Measurements from ENCODE around the gene EXOC4.
A peak's percentile ranks its signal among the peaks of the same experiment; 100 is the strongest.
"Not testable (repeated sequence)": the region's sequence is repeated elsewhere in the genome, so short reads cannot be mapped to it uniquely, and the experiment has no call there.

Gene EXOC4

GRCh38 chr7:133252858-133253518, at the start of gene EXOC4:
Gene EXOC4, plus strand, starts transcription at chr7:133253078.
- TF ChIP-seq CTCF (conservative IDR thresholded peaks at IDR 0.05; ENCODE audit: low read length), result no peak
- no peak for TF ChIP-seq EZH2phosphoT487 (IDR thresholded peaks at IDR 0.05; ENCODE audit: borderline replicate concordance)
- Histone ChIP-seq H3K9ac (ENCODE audit: low read depth, low read length, poor library complexity, severe bottlenecking) (peak within 1 kb of the TSS; percentile 88), H3K4me2 (ENCODE audit: low read depth, low read length, poor library complexity, severe bottlenecking) (peak within 1 kb of the TSS; percentile 76), H3K9me2 (replicated peaks; ENCODE audit: low read depth, low read length) (no peaks in the 10 kb centered on the region), H3K4me1 (ENCODE audit: insufficient read depth, low read length, poor library complexity, severe bottlenecking) (peaks cover 41% of the 10 kb centered on the region), H3K9me3 (ENCODE audit: insufficient read depth, low read depth, low read length) (no peaks in the 10 kb centered on the region), H3K27me3 (ENCODE audit: insufficient read depth, low read length, poor library complexity, severe bottlenecking) (no peaks in the 10 kb centered on the region), H3F3A (ENCODE audit: low read depth) (no peaks in the 10 kb centered on the region; the same call in 1 of the 2 replicates), H3K36me3 (ENCODE audit: insufficient read depth, low read length) (no peaks in the 10 kb centered on the region), H4K20me1 (ENCODE audit: insufficient read depth, low read length, poor library complexity, severe bottlenecking) (no peaks in the 10 kb centered on the region), H3K79me2 (ENCODE audit: insufficient read depth, low read length) (peaks cover 48% of the 10 kb centered on the region), H3K4me3 (ENCODE audit: low read length, poor library complexity, severe bottlenecking) (peak within 1 kb of the TSS; percentile 92), H2AFZ (ENCODE audit: low read length) (peak within 1 kb of the TSS; percentile 85)

DNA sequence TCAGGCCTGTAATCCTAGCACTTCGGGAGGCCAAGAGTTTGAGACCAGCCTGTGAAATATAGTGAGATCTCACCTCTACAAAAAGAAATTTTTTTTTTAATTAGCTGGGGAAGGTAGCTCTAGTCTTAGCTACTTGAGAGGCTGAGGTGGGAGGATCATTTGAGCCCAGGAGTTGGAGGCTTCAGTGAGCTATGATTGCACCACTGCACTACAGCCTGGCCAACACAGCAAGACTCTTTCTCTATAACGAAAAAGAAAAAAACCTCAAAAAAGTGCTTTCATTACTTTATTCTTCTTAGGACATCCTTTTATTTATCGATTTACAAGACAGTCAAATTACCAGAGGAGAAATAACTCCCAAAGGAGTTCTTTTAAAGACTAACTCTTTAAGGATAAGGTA, 49.4 kb upstream of the EXOC4 start:
- H3F3A ChIP-seq (ENCODE audit: low read depth), result no peaks in the 10 kb centered on the region
- no peaks in the 10 kb centered on the region for H3K79me2 ChIP-seq (ENCODE audit: insufficient read depth, low read length)
- H3K4me3 ChIP-seq (ENCODE audit: low read length, poor library complexity, severe bottlenecking), result no peak overlapping the region
- no peaks in the 10 kb centered on the region for H3K9me2 ChIP-seq (replicated peaks; ENCODE audit: low read depth, low read length)
- H3K4me2 ChIP-seq (ENCODE audit: low read depth, low read length, poor library complexity, severe bottlenecking), result no peak overlapping the region
- no peak for TF ChIP-seq CTCF (conservative IDR thresholded peaks at IDR 0.05; ENCODE audit: low read length)
- TF ChIP-seq EZH2phosphoT487 (IDR thresholded peaks at IDR 0.05; ENCODE audit: borderline replicate concordance), result no peak
- no peaks in the 10 kb centered on the region for H4K20me1 ChIP-seq (ENCODE audit: insufficient read depth, low read length, poor library complexity, severe bottlenecking)
- H3K36me3 ChIP-seq (ENCODE audit: insufficient read depth, low read length), result no peaks in the 10 kb centered on the region
- H3K9me3 ChIP-seq (ENCODE audit: insufficient read depth, low read depth, low read length), result no peaks in the 10 kb centered on the region
- no peaks in the 10 kb centered on the region for H3K27me3 ChIP-seq (ENCODE audit: insufficient read depth, low read length, poor library complexity, severe bottlenecking)
- H2AFZ ChIP-seq (ENCODE audit: low read length), result no peak overlapping the region
- H3K4me1 ChIP-seq (ENCODE audit: insufficient read depth, low read length, poor library complexity, severe bottlenecking), result no peaks in the 10 kb centered on the region
- no peak overlapping the region for H3K9ac ChIP-seq (ENCODE audit: low read depth, low read length, poor library complexity, severe bottlenecking)

GRCh38 chr7:133207687-133208086, 45.2 kb upstream of the EXOC4 start:
- H3K9ac ChIP-seq (ENCODE audit: low read depth, low read length, poor library complexity, severe bottlenecking), result no peak overlapping the region
- peak overlapping the region; percentile 64 for H2AFZ ChIP-seq (ENCODE audit: low read length)
- H3K4me1 ChIP-seq (ENCODE audit: insufficient read depth, low read length, poor library complexity, severe bottlenecking), result no peaks in the 10 kb centered on the region
- H3K9me2 ChIP-seq (replicated peaks; ENCODE audit: low read depth, low read length), result no peaks in the 10 kb centered on the region
- H4K20me1 ChIP-seq (ENCODE audit: insufficient read depth, low read length, poor library complexity, severe bottlenecking), result no peaks in the 10 kb centered on the region
- no peaks in the 10 kb centered on the region for H3K9me3 ChIP-seq (ENCODE audit: insufficient read depth, low read depth, low read length)
- no peak overlapping the region for H3K4me2 ChIP-seq (ENCODE audit: low read depth, low read length, poor library complexity, severe bottlenecking)
- H3F3A ChIP-seq (ENCODE audit: low read depth), result no peaks in the 10 kb centered on the region
- no peak overlapping the region for H3K4me3 ChIP-seq (ENCODE audit: low read length, poor library complexity, severe bottlenecking)
- H3K79me2 ChIP-seq (ENCODE audit: insufficient read depth, low read length), result no peaks in the 10 kb centered on the region
- no peaks in the 10 kb centered on the region for H3K27me3 ChIP-seq (ENCODE audit: insufficient read depth, low read length, poor library complexity, severe bottlenecking)
- no peaks in the 10 kb centered on the region for H3K36me3 ChIP-seq (ENCODE audit: insufficient read depth, low read length)
- TF ChIP-seq EZH2phosphoT487 (IDR thresholded peaks at IDR 0.05; ENCODE audit: borderline replicate concordance), result no peak
- TF ChIP-seq CTCF (conservative IDR thresholded peaks at IDR 0.05; ENCODE audit: low read length), result peak; percentile 68

DNA sequence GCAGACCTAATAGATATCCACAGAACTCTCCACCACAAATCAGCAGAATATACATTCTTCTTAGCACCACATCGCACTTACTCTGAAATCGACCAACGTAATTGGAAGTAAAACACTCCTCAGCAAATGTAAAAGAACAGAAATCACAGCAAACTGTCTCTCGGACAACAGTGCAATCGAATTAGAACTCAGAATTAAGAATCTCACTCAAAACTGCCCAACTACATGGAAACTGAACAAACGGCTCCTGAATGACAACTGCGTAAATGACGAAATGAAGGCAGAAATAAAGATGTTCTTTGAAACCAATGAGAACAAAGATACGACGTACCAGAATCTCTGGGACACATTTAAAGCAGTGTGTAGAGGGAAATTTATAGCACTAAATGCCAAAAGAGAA, 42.1 kb upstream of the EXOC4 start:
- not testable (repeated sequence) for H3K9me3 ChIP-seq (ENCODE audit: insufficient read depth, low read depth, low read length); H3K4me2 ChIP-seq (ENCODE audit: low read depth, low read length, poor library complexity, severe bottlenecking); H3K4me1 ChIP-seq (ENCODE audit: insufficient read depth, low read length, poor library complexity, severe bottlenecking); H4K20me1 ChIP-seq (ENCODE audit: insufficient read depth, low read length, poor library complexity, severe bottlenecking); H3K79me2 ChIP-seq (ENCODE audit: insufficient read depth, low read length); H3F3A ChIP-seq (ENCODE audit: low read depth); H3K27me3 ChIP-seq (ENCODE audit: insufficient read depth, low read length, poor library complexity, severe bottlenecking); H3K9ac ChIP-seq (ENCODE audit: low read depth, low read length, poor library complexity, severe bottlenecking); H2AFZ ChIP-seq (ENCODE audit: low read length); H3K9me2 ChIP-seq (replicated peaks; ENCODE audit: low read depth, low read length); H3K4me3 ChIP-seq (ENCODE audit: low read length, poor library complexity, severe bottlenecking); H3K36me3 ChIP-seq (ENCODE audit: insufficient read depth, low read length)

DNA sequence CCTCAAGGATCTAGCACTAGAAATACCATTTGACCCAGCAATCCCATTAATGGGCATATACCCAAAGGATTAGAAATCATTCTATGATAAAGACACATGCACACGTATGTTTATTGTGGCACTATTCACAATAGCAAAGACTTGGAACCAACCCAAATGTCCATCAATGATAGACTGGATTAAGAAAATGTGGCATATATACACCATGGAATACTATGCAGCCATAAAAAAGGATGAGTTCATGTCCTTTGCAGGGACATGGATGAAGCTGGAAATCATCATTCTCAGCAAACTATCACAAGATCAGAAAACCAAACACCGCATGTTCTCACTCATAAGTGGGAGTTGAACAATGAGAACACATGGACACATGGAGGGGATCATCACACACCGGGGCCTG, 39.1 kb upstream of the EXOC4 start:
- H2AFZ ChIP-seq (ENCODE audit: low read length); H3K27me3 ChIP-seq (ENCODE audit: insufficient read depth, low read length, poor library complexity, severe bottlenecking); H3K9me2 ChIP-seq (replicated peaks; ENCODE audit: low read depth, low read length); H3K4me3 ChIP-seq (ENCODE audit: low read length, poor library complexity, severe bottlenecking); H3K4me1 ChIP-seq (ENCODE audit: insufficient read depth, low read length, poor library complexity, severe bottlenecking); H4K20me1 ChIP-seq (ENCODE audit: insufficient read depth, low read length, poor library complexity, severe bottlenecking); H3F3A ChIP-seq (ENCODE audit: low read depth); H3K9me3 ChIP-seq (ENCODE audit: insufficient read depth, low read depth, low read length); H3K9ac ChIP-seq (ENCODE audit: low read depth, low read length, poor library complexity, severe bottlenecking); H3K36me3 ChIP-seq (ENCODE audit: insufficient read depth, low read length); H3K79me2 ChIP-seq (ENCODE audit: insufficient read depth, low read length); H3K4me2 ChIP-seq (ENCODE audit: low read depth, low read length, poor library complexity, severe bottlenecking): not testable (repeated sequence)
